Measurements from ENCODE around the gene BANK1.

- TF ChIP-seq CTCF (IDR thresholded peaks at IDR 0.05) (no peak), POLR2A (IDR thresholded peaks at IDR 0.05) (no peak)
These were observed 75.1 kb downstream of the BANK1 start for GRCh38 chr4:101865501-101866062.
